Smooth muscle cell (in vitro differentiated cells): ENCODE measurements around the gene LUZP1. TPM values are rescaled to one million over a fixed set of nuclear protein-coding genes. Genes with fewer than 3 reads are reported as not detected.

ENCODE experiments used
- DNase-seq: peaks from one replicate; lab custom pipeline; 2025; ENCODE audit not compliant: unreplicated experiment; lab: John Stamatoyannopoulos, UW
- H2AFZ ChIP-seq: fragments of 200-600 bp; sonication (generic); 2 replicates; pipeline ENCODE4 v1.6.0; 2016; ENCODE audit warnings: antibody characterized with exemption, low read depth, mild to moderate bottlenecking
- H3F3A ChIP-seq: fragments of 200-600 bp; sonication (generic); 2 replicates; pipeline ENCODE4 v1.6.0; 2017; ENCODE audit warnings: antibody characterized with exemption, low read depth
- H3K27ac ChIP-seq: fragments of 200-600 bp; sonication (generic); 2 replicates; pipeline ENCODE4 v1.5.1; 2016; ENCODE audit warnings: low read depth, mild to moderate bottlenecking
- H3K27me3 ChIP-seq: fragments of 200-600 bp; sonication (generic); 2 replicates; pipeline ENCODE4 v1.6.1; 2016; ENCODE audit warnings: low read depth, mild to moderate bottlenecking
- H3K36me3 ChIP-seq: fragments of 200-600 bp; sonication (generic); 2 replicates; pipeline ENCODE4 v1.5.1; 2016; ENCODE audit warnings: low read depth
- H3K4me1 ChIP-seq: fragments of 200-600 bp; sonication (generic); 2 replicates; pipeline ENCODE4 v1.5.1; 2016; ENCODE audit warnings: low read depth
- H3K4me2 ChIP-seq: fragments of 200-600 bp; sonication (generic); 2 replicates; pipeline ENCODE4 v1.6.0; 2016; ENCODE audit warnings: mild to moderate bottlenecking
- H3K4me3 ChIP-seq: fragments of 200-600 bp; sonication (generic); 2 replicates; pipeline ENCODE4 v1.5.1; 2016; ENCODE audit warnings: mild to moderate bottlenecking
- H3K79me2 ChIP-seq: fragments of 200-600 bp; sonication (generic); 2 replicates; pipeline ENCODE4 v1.6.0; 2016; ENCODE audit warnings: low read depth, mild to moderate bottlenecking
- H3K9ac ChIP-seq: fragments of 200-600 bp; sonication (generic); 2 replicates; pipeline ENCODE4 v1.6.0; 2016; ENCODE audit warnings: low read depth
- H3K9me3 ChIP-seq: fragments of 200-600 bp; sonication (generic); replicated peaks from 2 replicates; pipeline ENCODE4 v1.5.1; 2016; ENCODE audit warnings: low read depth
- H4K20me1 ChIP-seq: fragments of 200-600 bp; sonication (generic); 2 replicates; pipeline ENCODE4 v1.6.0; 2016; ENCODE audit warnings: low read depth
- WGBS: methylation state at CpG from one replicate; pipeline ENCODE4 v1.1.7; 2016; ENCODE audit warnings: low lambda C conversion rate; 5-methylcytosine and 5-hydroxymethylcytosine counted together
- microRNA-seq: library from miRNA; unstranded; fragments of <30 nt; microRNA quantifications from one replicate; pipeline ENCODE4, GENCODE V29; 2016; ENCODE audit warnings: borderline number of aligned reads
- polyA plus RNA-seq: library from polyadenylated mRNA; unstranded; fragments of >200 nt; fragmentation: Nextera tagmentation; extraction: Ambion mirVana; gene quantifications from 2 replicates; pipeline ENCODE4 v1.2.1, GENCODE V29; 2016
- small RNA-seq: library from RNA; depleted of rRNA; stranded (forward); fragments of <200 nt; gene quantifications from one replicate; pipeline ENCODE3, GENCODE V24; 2014
- total RNA-seq: library from RNA; depleted of rRNA; stranded (reverse); fragments of >200 nt; gene quantifications from 2 replicates; pipeline ENCODE4 v1.2.3, GENCODE V29; 2014
- TF ChIP-seq, protein P1 (sequence below): fragments of 200-600 bp; sonication (generic); IDR thresholded peaks from 2 replicates; pipeline ENCODE4 v1.5.1; 2017; ENCODE audit warnings: borderline replicate concordance, mild to moderate bottlenecking, antibody characterized with exemption; ENCODE audit not compliant: insufficient read depth, poor library complexity, severe bottlenecking

The LUZP1 gene
- total and polyA plus RNA-seq, 2 experiments from 2014 or later: 29.2 to 39.2 TPM

DNA sequence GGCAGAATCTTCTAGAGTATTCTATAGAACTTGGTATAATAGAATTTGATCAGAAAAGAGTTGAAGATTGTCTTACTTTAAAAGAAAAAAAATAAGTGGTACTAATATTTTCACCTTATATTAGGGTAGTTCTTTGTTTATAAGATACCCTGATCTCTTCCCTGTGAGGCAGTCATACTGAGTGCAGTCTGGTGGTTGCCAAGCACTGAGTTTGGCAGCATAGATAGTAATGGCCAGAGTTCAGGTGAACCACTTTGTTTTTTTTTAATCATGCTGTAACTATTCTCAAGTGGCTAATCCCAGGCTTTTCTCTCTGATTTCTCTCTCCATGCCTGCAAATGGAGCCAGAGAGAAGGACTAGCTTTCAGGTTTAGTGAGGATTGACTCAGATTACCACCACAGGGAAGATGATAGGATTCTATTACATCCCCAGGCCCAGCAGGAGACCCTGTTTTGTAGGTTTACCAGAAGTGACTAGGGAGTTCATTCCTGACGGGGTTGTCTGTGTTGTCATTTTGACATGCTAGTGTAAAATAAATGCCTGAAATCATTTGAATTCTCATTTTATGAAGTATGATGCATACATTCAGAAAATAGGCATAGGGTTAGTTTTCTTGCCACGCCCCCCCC lies 132.7 kb downstream of the LUZP1 start:
- Histone ChIP-seq H3K9me3 (no peaks in the 10 kb centered on the region), H3K27ac (no peak overlapping the region), H3K36me3 (no peaks in the 10 kb centered on the region), H3K79me2 (peaks cover 100% of the 10 kb centered on the region), H3K4me2 (no peak overlapping the region), H3K4me3 (no peak overlapping the region), H2AFZ (no peak overlapping the region), H3K4me1 (peaks cover 8% of the 10 kb centered on the region), H3F3A (no peaks in the 10 kb centered on the region), H4K20me1 (peaks cover 100% of the 10 kb centered on the region), H3K27me3 (no peaks in the 10 kb centered on the region), H3K9ac (no peak overlapping the region)
- DNase-seq: no peak
- TF ChIP-seq, protein P1, sequence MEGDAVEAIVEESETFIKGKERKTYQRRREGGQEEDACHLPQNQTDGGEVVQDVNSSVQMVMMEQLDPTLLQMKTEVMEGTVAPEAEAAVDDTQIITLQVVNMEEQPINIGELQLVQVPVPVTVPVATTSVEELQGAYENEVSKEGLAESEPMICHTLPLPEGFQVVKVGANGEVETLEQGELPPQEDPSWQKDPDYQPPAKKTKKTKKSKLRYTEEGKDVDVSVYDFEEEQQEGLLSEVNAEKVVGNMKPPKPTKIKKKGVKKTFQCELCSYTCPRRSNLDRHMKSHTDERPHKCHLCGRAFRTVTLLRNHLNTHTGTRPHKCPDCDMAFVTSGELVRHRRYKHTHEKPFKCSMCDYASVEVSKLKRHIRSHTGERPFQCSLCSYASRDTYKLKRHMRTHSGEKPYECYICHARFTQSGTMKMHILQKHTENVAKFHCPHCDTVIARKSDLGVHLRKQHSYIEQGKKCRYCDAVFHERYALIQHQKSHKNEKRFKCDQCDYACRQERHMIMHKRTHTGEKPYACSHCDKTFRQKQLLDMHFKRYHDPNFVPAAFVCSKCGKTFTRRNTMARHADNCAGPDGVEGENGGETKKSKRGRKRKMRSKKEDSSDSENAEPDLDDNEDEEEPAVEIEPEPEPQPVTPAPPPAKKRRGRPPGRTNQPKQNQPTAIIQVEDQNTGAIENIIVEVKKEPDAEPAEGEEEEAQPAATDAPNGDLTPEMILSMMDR: no peak
- 74% methylated on average over 2 of the region's 2 CpGs for WGBS

Small RNA genes within 50 kb of the gene (microRNA-seq; reads per million reads assigned to microRNA genes)
- gene MIR3115: not detected
- not detected for gene MIR4419A

Small RNA genes within 50 kb of the gene (small RNA-seq; reads per million reads assigned to genes)
- gene MIR3115: not detected
- not detected for gene MIR4419A
- gene RNU6-135P: not detected
- 0.42 reads per million, percentile 13 among the genes with 10 or more reads in this experiment for gene RNU6-514P

Other genes with a start within 250 kb of the LUZP1 start
- not detected in 2 replicates for gene LACTBL1, start 196.0 kb downstream of the LUZP1 start, total RNA-seq
- gene LACTBL1, start 196.0 kb downstream of the LUZP1 start, polyA plus RNA-seq: not detected in 2 replicates
- gene TEX46, start 153.0 kb downstream of the LUZP1 start, total RNA-seq: not detected in 2 replicates
- not detected in 2 replicates for gene TEX46, start 153.0 kb downstream of the LUZP1 start, polyA plus RNA-seq
- 101 and 103 TPM in 2 replicates for gene KDM1A, start 149.4 kb downstream of the LUZP1 start, total RNA-seq
- gene KDM1A, start 149.4 kb downstream of the LUZP1 start, polyA plus RNA-seq: 92.1 and 93.0 TPM in 2 replicates
- gene HTR1D, start 48.6 kb upstream of the LUZP1 start, total RNA-seq: 0.49 and 1.1 TPM in 2 replicates
- gene HTR1D, start 48.6 kb upstream of the LUZP1 start, polyA plus RNA-seq: 0.26 and 1.1 TPM in 2 replicates
- gene HNRNPR, start 175.4 kb upstream of the LUZP1 start, total RNA-seq: 99.9 and 120 TPM in 2 replicates
- 96.3 and 104 TPM in 2 replicates for gene HNRNPR, start 175.4 kb upstream of the LUZP1 start, polyA plus RNA-seq
- gene ZNF436, start 201.0 kb upstream of the LUZP1 start, total RNA-seq: 12.9 and 19.6 TPM in 2 replicates
- 7.1 and 11.7 TPM in 2 replicates for gene ZNF436, start 201.0 kb upstream of the LUZP1 start, polyA plus RNA-seq